ENCODE data around the gene RIT2. TPM values are rescaled to one million over a fixed set of nuclear protein-coding genes. Genes with fewer than 3 reads are reported as not detected.

RIT2 gene
- total and polyA plus RNA-seq, 2 of the 4 experiments (the other 2 are of a cell fraction), result not detected

- H3K9me1 ChIP-seq (ENCODE audit: insufficient read depth, low read length), result no peaks in the 10 kb centered on the region
- no peak overlapping the region for H3K27ac ChIP-seq (ENCODE audit: insufficient read depth, low read length)
- no peak overlapping the region for H4K5ac ChIP-seq (ENCODE audit: low read depth, low read length)
- H3K4me2 ChIP-seq (ENCODE audit: low read depth, low read length), result no peak overlapping the region
- H3K4me1 ChIP-seq (ENCODE audit: control insufficient read depth, insufficient read depth, low read length), result no peaks in the 10 kb centered on the region
- H4K91ac ChIP-seq (ENCODE audit: insufficient read depth, low read depth, low read length), result no peak overlapping the region
- H2BK20ac ChIP-seq (ENCODE audit: low read depth, low read length), result no peak overlapping the region
- H3K9ac ChIP-seq (ENCODE audit: low read depth, low read length), result no peak overlapping the region
- DNase-seq (no peak), ATAC-seq (ENCODE audit: low read depth) (no peak)
- H2BK15ac ChIP-seq (ENCODE audit: low read depth, low read length), result no peak overlapping the region
- H3K4ac ChIP-seq (ENCODE audit: low read depth, low read length), result no peak overlapping the region
- no peaks in the 10 kb centered on the region for H3K27me3 ChIP-seq (ENCODE audit: control insufficient read depth, insufficient read depth, low read length)
- H3K56ac ChIP-seq (ENCODE audit: extremely low read depth, insufficient read depth, low read length), result no peak overlapping the region
- dilution Hi-C loops (cut with HindIII; ENCODE audit: low sequenced_read_pairs, unreplicated experiment), result no loop called here
- H3K9me3 ChIP-seq (ENCODE audit: control insufficient read depth, insufficient read depth, low read length), result peaks cover 3% of the 10 kb centered on the region
- ChIA-PET CTCF (no interaction called here), POLR2A (ENCODE audit: unreplicated experiment) (no interaction called here)
- no peak overlapping the region for H3K18ac ChIP-seq (ENCODE audit: low read depth, low read length)
- H3K23ac ChIP-seq (ENCODE audit: low read depth, low read length), result no peak overlapping the region
- H2AK5ac ChIP-seq (ENCODE audit: low read depth, low read length), result no peak overlapping the region
- H2BK5ac ChIP-seq (ENCODE audit: low read depth, low read length, poor library complexity, severe bottlenecking), result no peak overlapping the region
- H4K8ac ChIP-seq (ENCODE audit: low read depth in 2 of 2, low read length in 2 of 2), result no peak overlapping the region
- no peak overlapping the region for H2AFZ ChIP-seq (replicated peaks; ENCODE audit: low read length, poor library complexity)
- no TSS peak for BruUV-seq (replicated peaks)
- no peaks in the 10 kb centered on the region for H3K79me1 ChIP-seq (ENCODE audit: low read depth in 1 of 2, low read length in 2 of 2)
- H4K20me1 ChIP-seq (ENCODE audit: insufficient read depth, low read length), result no peaks in the 10 kb centered on the region
- no peak overlapping the region for H2BK120ac ChIP-seq (ENCODE audit: low read depth, low read length)
- no peak overlapping the region for H2AK9ac ChIP-seq (replicated peaks; ENCODE audit: low read depth, low read length, poor library complexity)
- TF ChIP-seq POLR2A (IDR thresholded peaks at IDR 0.05; ENCODE audit: low read depth, low read length) (no peak), MXI1 (IDR thresholded peaks at IDR 0.05; ENCODE audit: borderline replicate concordance, low read depth, low read length) (no peak), CEBPB (IDR thresholded peaks at IDR 0.05; ENCODE audit: low read depth, low read length) (no peak), MAFK (IDR thresholded peaks at IDR 0.05; ENCODE audit: low read depth, low read length) (no peak), SMC3 (IDR thresholded peaks at IDR 0.05; ENCODE audit: low read depth, low read length) (no peak), USF2 (IDR thresholded peaks at IDR 0.05; ENCODE audit: low read depth, low read length) (no peak), BHLHE40 (IDR thresholded peaks at IDR 0.05; ENCODE audit: low read depth, low read length) (no peak)
- TF ChIP-seq, protein P1, sequence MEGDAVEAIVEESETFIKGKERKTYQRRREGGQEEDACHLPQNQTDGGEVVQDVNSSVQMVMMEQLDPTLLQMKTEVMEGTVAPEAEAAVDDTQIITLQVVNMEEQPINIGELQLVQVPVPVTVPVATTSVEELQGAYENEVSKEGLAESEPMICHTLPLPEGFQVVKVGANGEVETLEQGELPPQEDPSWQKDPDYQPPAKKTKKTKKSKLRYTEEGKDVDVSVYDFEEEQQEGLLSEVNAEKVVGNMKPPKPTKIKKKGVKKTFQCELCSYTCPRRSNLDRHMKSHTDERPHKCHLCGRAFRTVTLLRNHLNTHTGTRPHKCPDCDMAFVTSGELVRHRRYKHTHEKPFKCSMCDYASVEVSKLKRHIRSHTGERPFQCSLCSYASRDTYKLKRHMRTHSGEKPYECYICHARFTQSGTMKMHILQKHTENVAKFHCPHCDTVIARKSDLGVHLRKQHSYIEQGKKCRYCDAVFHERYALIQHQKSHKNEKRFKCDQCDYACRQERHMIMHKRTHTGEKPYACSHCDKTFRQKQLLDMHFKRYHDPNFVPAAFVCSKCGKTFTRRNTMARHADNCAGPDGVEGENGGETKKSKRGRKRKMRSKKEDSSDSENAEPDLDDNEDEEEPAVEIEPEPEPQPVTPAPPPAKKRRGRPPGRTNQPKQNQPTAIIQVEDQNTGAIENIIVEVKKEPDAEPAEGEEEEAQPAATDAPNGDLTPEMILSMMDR (conservative IDR thresholded peaks at IDR 0.05; ENCODE audit: low read depth, low read length), result no peak
- no peak overlapping the region for H3K4me3 ChIP-seq (ENCODE audit: insufficient read depth, low read depth, low read length)
- no CpG with 5 or more reads among the region's 4 CpGs for WGBS, 2 experiments (ENCODE audit: extremely low coverage in 2 of 2, insufficient read length in 1 of 2)
- no peak overlapping the region for H3K14ac ChIP-seq (replicated peaks; ENCODE audit: low read depth, low read length)
- no peaks in the 10 kb centered on the region for H3K36me3 ChIP-seq (ENCODE audit: control insufficient read depth, insufficient read depth, low read length)
- in situ Hi-C loops (cut with MboI; ENCODE audit: low sequenced_read_pairs), result no loop called here
- intact Hi-C loops (cut with micrococcal nuclease), result no loop called here
These were observed 71.9 kb downstream of the RIT2 start for GRCh38 chr18:43043626-43044025.
